ENCODE data around the gene STOX2. TPM values are rescaled to one million over a fixed set of nuclear protein-coding genes. Genes with fewer than 3 reads are reported as not detected.

STOX2 gene
- polyA plus RNA-seq, 1 of the 3 experiments (the other 2 are of a cell fraction), result 0.16 TPM

DNA sequence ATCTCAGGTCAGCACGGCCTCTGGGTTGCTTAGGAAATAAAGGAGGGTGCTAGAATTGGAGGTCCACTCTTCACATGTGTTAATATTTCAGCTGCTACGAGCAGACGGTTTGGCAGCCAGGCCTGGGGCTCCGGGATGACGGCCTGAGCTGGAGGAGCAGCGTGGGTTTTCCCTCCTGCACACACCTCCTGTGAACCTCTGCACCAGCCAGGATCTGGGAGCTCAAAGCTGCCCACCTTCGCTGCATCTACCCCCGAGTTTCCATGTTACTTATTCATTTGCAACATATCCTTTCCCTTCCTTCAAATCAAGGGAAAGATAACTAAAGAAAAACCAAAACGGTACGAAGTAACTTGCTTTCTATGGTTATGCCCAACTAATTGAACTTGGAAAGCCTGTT is 13.6 kb downstream of the STOX2 start:
- WGBS (ENCODE audit: low lambda C conversion rate), result 53% methylated on average over 10 of the region's 10 CpGs
- H3K9me2 ChIP-seq, result no peaks in the 10 kb centered on the region
- H3K27me3 ChIP-seq (ENCODE audit: insufficient read depth), result no peaks in the 10 kb centered on the region
- no peak overlapping the region for H3K4me3 ChIP-seq (ENCODE audit: low read depth in 2 of 2, low read length in 1 of 2)
- no peak overlapping the region for H3K4me2 ChIP-seq
- no peak overlapping the region for H2AFZ ChIP-seq (ENCODE audit: low read depth)
- H3K36me3 ChIP-seq (replicated peaks in 1 of 2; ENCODE audit: control insufficient read depth in 1 of 2, insufficient read depth in 2 of 2, low read length in 1 of 2), result no peaks in the 10 kb centered on the region
- no peak for DNase-seq
- CTCF ChIA-PET, result interaction anchor here (0.8 to 1.4 kb wide), 2 partner anchors 9 to 44 kb away, joined by 3 to 4 read pairs; no protein-coding TSS in a partner anchor
- no peaks in the 10 kb centered on the region for H3F3A ChIP-seq (replicated peaks; ENCODE audit: insufficient read depth)
- H3K9ac ChIP-seq, result no peak overlapping the region
- H3K79me2 ChIP-seq (ENCODE audit: insufficient read depth), result no peaks in the 10 kb centered on the region
- H3K27ac ChIP-seq (ENCODE audit: low read depth in 2 of 2, low read length in 1 of 2), result peak overlapping the region in 1 of 2 experiments; percentile 64; a peak in 2 of 4 replicates
- POLR2A ChIA-PET, result interaction anchor here (1.2 to 2.0 kb wide), 3 partner anchors 9 to 42 kb away, joined by 3 to 7 read pairs (median 4); no protein-coding TSS in a partner anchor
- TF ChIP-seq EZH2phosphoT487 (IDR thresholded peaks at IDR 0.05; ENCODE audit: borderline replicate concordance, low read depth) (no peak), SIN3A (IDR thresholded peaks at IDR 0.05; ENCODE audit: borderline replicate concordance, low read depth, low read length) (no peak), SMC3 (IDR thresholded peaks at IDR 0.05; ENCODE audit: low read depth, low read length) (no peak)
- TF ChIP-seq, protein P1, sequence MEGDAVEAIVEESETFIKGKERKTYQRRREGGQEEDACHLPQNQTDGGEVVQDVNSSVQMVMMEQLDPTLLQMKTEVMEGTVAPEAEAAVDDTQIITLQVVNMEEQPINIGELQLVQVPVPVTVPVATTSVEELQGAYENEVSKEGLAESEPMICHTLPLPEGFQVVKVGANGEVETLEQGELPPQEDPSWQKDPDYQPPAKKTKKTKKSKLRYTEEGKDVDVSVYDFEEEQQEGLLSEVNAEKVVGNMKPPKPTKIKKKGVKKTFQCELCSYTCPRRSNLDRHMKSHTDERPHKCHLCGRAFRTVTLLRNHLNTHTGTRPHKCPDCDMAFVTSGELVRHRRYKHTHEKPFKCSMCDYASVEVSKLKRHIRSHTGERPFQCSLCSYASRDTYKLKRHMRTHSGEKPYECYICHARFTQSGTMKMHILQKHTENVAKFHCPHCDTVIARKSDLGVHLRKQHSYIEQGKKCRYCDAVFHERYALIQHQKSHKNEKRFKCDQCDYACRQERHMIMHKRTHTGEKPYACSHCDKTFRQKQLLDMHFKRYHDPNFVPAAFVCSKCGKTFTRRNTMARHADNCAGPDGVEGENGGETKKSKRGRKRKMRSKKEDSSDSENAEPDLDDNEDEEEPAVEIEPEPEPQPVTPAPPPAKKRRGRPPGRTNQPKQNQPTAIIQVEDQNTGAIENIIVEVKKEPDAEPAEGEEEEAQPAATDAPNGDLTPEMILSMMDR (IDR thresholded peaks at IDR 0.05), result no peak
- TF ChIP-seq, protein P2, sequence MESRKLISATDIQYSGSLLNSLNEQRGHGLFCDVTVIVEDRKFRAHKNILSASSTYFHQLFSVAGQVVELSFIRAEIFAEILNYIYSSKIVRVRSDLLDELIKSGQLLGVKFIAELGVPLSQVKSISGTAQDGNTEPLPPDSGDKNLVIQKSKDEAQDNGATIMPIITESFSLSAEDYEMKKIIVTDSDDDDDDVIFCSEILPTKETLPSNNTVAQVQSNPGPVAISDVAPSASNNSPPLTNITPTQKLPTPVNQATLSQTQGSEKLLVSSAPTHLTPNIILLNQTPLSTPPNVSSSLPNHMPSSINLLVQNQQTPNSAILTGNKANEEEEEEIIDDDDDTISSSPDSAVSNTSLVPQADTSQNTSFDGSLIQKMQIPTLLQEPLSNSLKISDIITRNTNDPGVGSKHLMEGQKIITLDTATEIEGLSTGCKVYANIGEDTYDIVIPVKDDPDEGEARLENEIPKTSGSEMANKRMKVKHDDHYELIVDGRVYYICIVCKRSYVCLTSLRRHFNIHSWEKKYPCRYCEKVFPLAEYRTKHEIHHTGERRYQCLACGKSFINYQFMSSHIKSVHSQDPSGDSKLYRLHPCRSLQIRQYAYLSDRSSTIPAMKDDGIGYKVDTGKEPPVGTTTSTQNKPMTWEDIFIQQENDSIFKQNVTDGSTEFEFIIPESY (IDR thresholded peaks at IDR 0.05; ENCODE audit: borderline replicate concordance, low read depth), result no peak
- H4K20me1 ChIP-seq (ENCODE audit: insufficient read depth), result no peaks in the 10 kb centered on the region
- peaks cover 0 to 16% of the 10 kb centered on the region in 2 experiments; a peak in 1 of 4 replicates for H3K4me1 ChIP-seq (ENCODE audit: control insufficient read depth in 1 of 2, insufficient read depth in 2 of 2, low read depth in 1 of 2, low read length in 1 of 2)
- H3K9me3 ChIP-seq, result no peaks in the 10 kb centered on the region

DNA sequence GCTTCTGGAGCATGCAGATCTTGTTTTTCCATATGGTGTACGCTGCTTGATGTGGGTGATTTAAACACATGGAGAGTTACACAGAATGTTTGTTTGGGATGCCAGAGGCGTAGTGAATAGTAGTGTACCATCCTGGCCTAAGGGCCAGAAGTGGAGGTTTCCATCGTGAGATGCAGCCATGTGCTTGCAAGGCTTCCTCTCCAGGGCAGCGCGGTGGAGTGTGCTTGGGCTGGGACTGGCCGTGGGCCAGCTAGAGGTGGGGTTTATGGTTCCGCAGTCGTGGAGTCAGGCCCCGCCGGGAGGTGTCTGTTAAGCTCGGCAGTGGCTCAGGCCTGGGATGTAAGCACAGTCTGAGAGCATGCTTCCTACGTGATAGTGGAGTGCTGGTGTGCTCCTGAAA is 14.0 kb downstream of the STOX2 start:
- H3K27ac ChIP-seq (ENCODE audit: low read depth in 2 of 2, low read length in 1 of 2), result peak overlapping the region in 1 of 2 experiments; percentile 64; a peak in 2 of 4 replicates
- CTCF ChIA-PET, result interaction anchor here (0.8 to 1.4 kb wide), 2 partner anchors 9 to 43 kb away, joined by 3 to 4 read pairs; no protein-coding TSS in a partner anchor
- H3K4me1 ChIP-seq (ENCODE audit: control insufficient read depth in 1 of 2, insufficient read depth in 2 of 2, low read depth in 1 of 2, low read length in 1 of 2), result peaks cover 0 to 16% of the 10 kb centered on the region in 2 experiments; a peak in 1 of 4 replicates
- H3K4me2 ChIP-seq, result no peak overlapping the region
- no peaks in the 10 kb centered on the region for H3K36me3 ChIP-seq (replicated peaks in 1 of 2; ENCODE audit: control insufficient read depth in 1 of 2, insufficient read depth in 2 of 2, low read length in 1 of 2)
- TF ChIP-seq, protein P3, sequence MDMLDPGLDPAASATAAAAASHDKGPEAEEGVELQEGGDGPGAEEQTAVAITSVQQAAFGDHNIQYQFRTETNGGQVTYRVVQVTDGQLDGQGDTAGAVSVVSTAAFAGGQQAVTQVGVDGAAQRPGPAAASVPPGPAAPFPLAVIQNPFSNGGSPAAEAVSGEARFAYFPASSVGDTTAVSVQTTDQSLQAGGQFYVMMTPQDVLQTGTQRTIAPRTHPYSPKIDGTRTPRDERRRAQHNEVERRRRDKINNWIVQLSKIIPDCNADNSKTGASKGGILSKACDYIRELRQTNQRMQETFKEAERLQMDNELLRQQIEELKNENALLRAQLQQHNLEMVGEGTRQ (IDR thresholded peaks at IDR 0.05; ENCODE audit: borderline replicate concordance, low read depth, low read length), result no peak
- TF ChIP-seq MXI1 (IDR thresholded peaks at IDR 0.05; ENCODE audit: low read depth, low read length), result peak; percentile 51
- TF ChIP-seq, protein P1 (IDR thresholded peaks at IDR 0.05), result no peak
- TF ChIP-seq NRF1 (IDR thresholded peaks at IDR 0.05; ENCODE audit: low read depth, low read length), result no peak
- TF ChIP-seq, protein P4, sequence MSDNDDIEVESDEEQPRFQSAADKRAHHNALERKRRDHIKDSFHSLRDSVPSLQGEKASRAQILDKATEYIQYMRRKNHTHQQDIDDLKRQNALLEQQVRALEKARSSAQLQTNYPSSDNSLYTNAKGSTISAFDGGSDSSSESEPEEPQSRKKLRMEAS (IDR thresholded peaks at IDR 0.05; ENCODE audit: low read depth), result no peak
- no peak for TF ChIP-seq GATA2 (CRISPR knock-in tag; IDR thresholded peaks at IDR 0.05)
- H3K9ac ChIP-seq, result no peak overlapping the region
- POLR2A ChIA-PET, result interaction anchor here (1.2 to 2.0 kb wide), 3 partner anchors 9 to 41 kb away, joined by 3 to 7 read pairs (median 4); no protein-coding TSS in a partner anchor
- H3F3A ChIP-seq (replicated peaks; ENCODE audit: insufficient read depth), result no peaks in the 10 kb centered on the region
- no peaks in the 10 kb centered on the region for H3K79me2 ChIP-seq (ENCODE audit: insufficient read depth)
- H3K4me3 ChIP-seq (ENCODE audit: low read depth in 2 of 2, low read length in 1 of 2), result no peak overlapping the region
- H2AFZ ChIP-seq (ENCODE audit: low read depth), result no peak overlapping the region
- H3K9me3 ChIP-seq, result no peaks in the 10 kb centered on the region
- DNase-seq, result peak; percentile 77
- no peaks in the 10 kb centered on the region for H3K9me2 ChIP-seq
- no peaks in the 10 kb centered on the region for H3K27me3 ChIP-seq (ENCODE audit: insufficient read depth)
- H4K20me1 ChIP-seq (ENCODE audit: insufficient read depth), result no peaks in the 10 kb centered on the region
- 40% methylated on average over 9 of the region's 12 CpGs for WGBS (ENCODE audit: low lambda C conversion rate)

Data from SK-N-SH (cell line).